Kidney glomerular epithelial cell (primary cell): ENCODE measurements around the gene DYNLT5.
"Not testable (repeated sequence)": the region's sequence is repeated elsewhere in the genome, so short reads cannot be mapped to it uniquely, and the experiment has no call there.

Experiments used
- DNase-seq: peaks from one replicate; lab custom pipeline; 2025; lab: John Stamatoyannopoulos, UW

DYNLT5 gene

GRCh38 chr1:66788231-66788939 is 36.1 kb downstream of the DYNLT5 start:
- no peak for DNase-seq

DNA sequence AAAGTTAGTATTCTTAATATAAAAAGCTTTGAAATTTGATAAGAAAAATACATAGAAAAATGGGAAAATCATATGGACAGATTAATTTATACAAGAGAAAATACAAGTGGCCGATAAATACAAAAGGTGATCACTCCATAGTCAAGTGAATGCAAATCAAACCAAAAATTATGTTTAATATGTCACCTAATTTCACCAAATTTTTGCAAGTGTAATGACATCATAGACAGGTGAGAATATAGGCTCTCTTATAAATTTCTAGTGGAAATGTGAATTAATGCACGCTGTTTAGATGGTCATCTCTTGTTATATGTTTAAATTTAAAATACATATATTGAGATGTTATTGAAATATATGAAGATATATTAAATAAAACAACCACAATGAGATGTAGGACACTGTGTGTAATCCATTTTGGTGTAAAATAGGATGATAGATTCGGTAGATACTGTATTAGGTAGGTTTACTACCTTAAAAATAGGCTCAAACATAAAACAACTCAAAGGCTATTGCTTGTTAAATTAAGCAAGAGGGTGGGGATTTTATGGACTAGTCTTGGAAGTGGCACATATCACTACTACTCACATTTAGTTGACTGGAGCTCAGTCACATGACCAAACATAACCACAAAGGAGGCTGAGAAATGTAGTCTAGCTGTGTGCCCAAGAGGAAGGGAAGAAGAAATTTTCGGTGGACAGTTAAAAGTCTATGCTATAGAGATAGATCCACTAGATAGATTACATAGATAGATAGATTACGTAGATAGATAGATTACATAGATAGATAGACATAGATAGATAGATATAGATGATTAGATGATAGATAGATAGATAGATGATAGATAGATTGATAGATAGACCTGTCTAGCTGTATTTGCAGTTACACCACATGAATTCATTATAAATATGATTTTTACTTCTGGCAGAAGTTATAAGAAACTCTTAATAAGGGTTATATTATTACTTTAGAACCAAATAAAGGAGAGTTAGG is 39.7 kb downstream of the DYNLT5 start:
- no peak for DNase-seq

DNA sequence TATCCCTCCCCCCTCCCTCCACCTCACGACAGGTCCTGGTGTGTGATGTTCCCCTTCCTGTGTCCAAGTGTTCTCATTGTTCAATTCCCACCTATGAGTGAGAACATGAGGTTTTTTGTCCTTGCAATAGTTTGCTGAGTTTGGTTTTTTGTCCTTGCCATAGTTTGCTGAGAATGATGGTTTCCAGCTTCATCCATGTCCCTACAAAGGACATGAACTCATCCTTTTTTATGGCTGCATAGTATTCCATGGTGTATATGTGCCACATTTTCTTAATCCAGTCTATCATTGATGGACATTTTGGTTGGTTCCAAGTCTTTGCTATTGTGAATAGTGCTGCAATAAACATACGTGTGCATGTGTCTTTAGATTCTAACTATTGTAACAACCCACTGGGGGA is 43.6 kb downstream of the DYNLT5 start:
- not testable (repeated sequence) for DNase-seq

- DNase-seq: no peak
Observed at GRCh38 chr1:66809245-66809644, 57.0 kb downstream of the DYNLT5 start.

GRCh38 chr1:66809736-66810326 is 57.6 kb downstream of the DYNLT5 start:
- DNase-seq: peak; percentile 9

DNA sequence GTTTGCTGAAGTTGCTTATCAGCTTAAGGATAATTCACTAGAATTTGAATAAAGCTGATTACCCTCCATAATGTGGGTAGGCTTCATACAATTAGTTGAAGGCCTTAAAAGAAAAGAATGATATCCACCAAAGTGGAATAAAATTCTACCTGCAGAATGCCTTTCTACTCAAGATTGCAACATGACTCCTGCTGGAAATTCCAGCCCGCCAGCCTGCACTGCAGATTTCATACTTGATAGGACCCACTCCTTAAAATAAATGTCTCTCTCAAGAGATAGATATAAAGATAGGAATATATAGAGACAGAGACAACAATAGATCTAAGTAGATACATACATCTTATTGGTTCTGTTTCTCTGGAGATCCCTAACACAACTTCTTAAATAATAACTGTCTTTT is 72.5 kb downstream of the DYNLT5 start:
- DNase-seq: no peak
